Lung (tissue), 12 donors: ENCODE measurements around the gene TGFBRAP1. TPM values are rescaled to one million over a fixed set of nuclear protein-coding genes. Genes with fewer than 3 reads are reported as not detected.

ENCODE experiments used
- ATAC-seq: fragments of 200-7000 bp; cut with Tn5 transposase; one replicate; pipeline ENCODE4 v1.9.1; 2020; ENCODE audit warnings: moderate number of reproducible peaks; ENCODE audit not compliant: insufficient read depth, low FRiP score
- DNase-seq, 3 donors: peaks; one replicate each; pipeline ENCODE4 v3.0.0-alpha.2; 2013 to 2017
- H3K27ac ChIP-seq, 2 donors: one replicate each; pipeline ENCODE4 v1.5.1; 2013; ENCODE audit warnings: mild to moderate bottlenecking in 2 of 2, moderate library complexity in 2 of 2, control low read depth in 1 of 2, inconsistent platforms in 1 of 2, low read depth in 1 of 2, low read length in 1 of 2
- H3K27me3 ChIP-seq, 3 donors: one replicate each; pipeline ENCODE4 v1.5.1; 2013; ENCODE audit warnings: low read length in 2 of 3; ENCODE audit not compliant: control insufficient read depth in 3 of 3, insufficient read depth in 3 of 3
- H3K36me3 ChIP-seq, 4 donors: one replicate each; pipeline ENCODE4 v1.5.1; 2013; ENCODE audit warnings: low read length in 4 of 4, mild to moderate bottlenecking in 1 of 4, moderate library complexity in 1 of 4; ENCODE audit not compliant: control insufficient read depth in 4 of 4, insufficient read depth in 4 of 4
- H3K4me1 ChIP-seq, 5 donors: one replicate each; pipeline ENCODE4 v1.5.1; 2013; ENCODE audit warnings: low read length in 5 of 5, mild to moderate bottlenecking in 2 of 5, moderate library complexity in 1 of 5; ENCODE audit not compliant: control insufficient read depth in 5 of 5, insufficient read depth in 5 of 5
- H3K4me3 ChIP-seq: one replicate; pipeline ENCODE4 v1.5.1; 2013; ENCODE audit warnings: mild to moderate bottlenecking, control low read depth, moderate library complexity
- H3K9ac ChIP-seq, 2 donors: one replicate each; pipeline ENCODE4 v1.5.1; 2013; ENCODE audit warnings: low read length in 2 of 2, control low read depth in 1 of 2; ENCODE audit not compliant: insufficient read depth in 1 of 2
- H3K9me3 ChIP-seq, 4 donors: one replicate each; pipeline ENCODE4 v1.5.1; 2013; ENCODE audit warnings: low read length in 3 of 4, mild to moderate bottlenecking in 1 of 4, moderate library complexity in 1 of 4; ENCODE audit not compliant: control insufficient read depth in 4 of 4, insufficient read depth in 3 of 4
- CTCF ChIP-seq: IDR thresholded peaks from 2 replicates; pipeline ENCODE4 v1.5.1; 2012; ENCODE audit warnings: mild to moderate bottlenecking; ENCODE audit errors: control extremely low read depth, extremely low read depth
- WGBS, 2 donors: extraction: QIAGEN DNeasy Blood & Tissue Kit; methylation state at CpG; one replicate each; pipeline ENCODE4 v1.1.7; 2013; 5-methylcytosine and 5-hydroxymethylcytosine counted together
- polyA plus RNA-seq, 2 donors: library from polyadenylated mRNA; stranded (reverse); fragments of 200-250 nt; gene quantifications; one replicate each; pipeline ENCODE4 v1.2.1, GENCODE V29; 2013
- total RNA-seq, 2 donors: library from RNA; depleted of rRNA in 1 of 2; stranded (reverse); fragments of >200 nt in 1 of 2; gene quantifications; one replicate each; pipeline ENCODE4 v1.2.1, GENCODE V29; 2014 to 2021
- donor health status: control.
- donor health status: control.
- donor health status: Bipolar disorder and iron deficiency.
- donor health status: healthy.
- donor health status: DM: yes; HTN: yes; CAD: no.

TGFBRAP1 gene
- total and polyA plus RNA-seq, 4 donors, result 4.0 to 19.7 (median 12.0) TPM

GRCh38 chr2:105279126-105279525, 50.4 kb downstream of the TGFBRAP1 start:
- no peak overlapping the region for H3K27ac ChIP-seq
- 96 to 98% methylated on average over 1 of the region's 1 CpG for WGBS, 2 donors
- DNase-seq (no peak), ATAC-seq (no peak)
- H3K4me1 ChIP-seq, result peaks cover 0 to 2% (median 0%) of the 10 kb centered on the region in 5 donors
- TF ChIP-seq CTCF, result no peak
- peaks cover 6 to 49% (median 20%) of the 10 kb centered on the region in 4 donors for H3K36me3 ChIP-seq
- H3K4me3 ChIP-seq, result no peak overlapping the region
- H3K9me3 ChIP-seq, result peaks cover 0 to 2% (median 0%) of the 10 kb centered on the region in 4 donors
- no peaks in the 10 kb centered on the region for H3K27me3 ChIP-seq
- no peak overlapping the region for H3K9ac ChIP-seq

GRCh38 chr2:105278654-105279053, 50.9 kb downstream of the TGFBRAP1 start:
- H3K9me3 ChIP-seq, result peaks cover 0 to 2% (median 0%) of the 10 kb centered on the region in 4 donors
- H3K4me1 ChIP-seq, result peaks cover 0 to 2% (median 0%) of the 10 kb centered on the region in 5 donors
- WGBS, 2 donors, result 78 to 79% methylated on average over 5 of the region's 5 CpGs
- no peak overlapping the region for H3K4me3 ChIP-seq
- no peak overlapping the region for H3K9ac ChIP-seq
- no peaks in the 10 kb centered on the region for H3K27me3 ChIP-seq
- peaks cover 6 to 48% (median 22%) of the 10 kb centered on the region in 4 donors for H3K36me3 ChIP-seq
- no peak for TF ChIP-seq CTCF
- DNase-seq (no peak), ATAC-seq (no peak)
- H3K27ac ChIP-seq, result no peak overlapping the region

GRCh38 chr2:105274046-105274445, 55.5 kb downstream of the TGFBRAP1 start:
- DNase-seq, result peak in 1 of 3 donors; percentile 16

More at GRCh38 chr2:105274046-105274445, 55.5 kb downstream of the TGFBRAP1 start:
- TF ChIP-seq CTCF, result no peak
- no peak for ATAC-seq
- peaks cover 0 to 2% (median 0%) of the 10 kb centered on the region in 4 donors for H3K9me3 ChIP-seq
- H3K9ac ChIP-seq, result no peak overlapping the region
- H3K27me3 ChIP-seq, result no peaks in the 10 kb centered on the region
- H3K4me1 ChIP-seq, result peaks cover 0 to 2% (median 0%) of the 10 kb centered on the region in 5 donors
- no peak overlapping the region for H3K4me3 ChIP-seq
- H3K27ac ChIP-seq, result no peak overlapping the region
- H3K36me3 ChIP-seq, result peaks cover 12 to 57% (median 19%) of the 10 kb centered on the region in 4 donors
- WGBS, 2 donors, result 70 to 91% methylated on average over 4 of the region's 4 CpGs
